Brain pericyte (primary cell): Measurements from ENCODE around the gene NFATC2.
"Not testable (repeated sequence)": the region's sequence is repeated elsewhere in the genome, so short reads cannot be mapped to it uniquely, and the experiment has no call there.

Experiments used
- DNase-seq: peaks from one replicate; pipeline ENCODE4 v3.0.0-alpha.2; 2012; ENCODE audit warnings: low read depth, low spot score

The NFATC2 gene

DNA sequence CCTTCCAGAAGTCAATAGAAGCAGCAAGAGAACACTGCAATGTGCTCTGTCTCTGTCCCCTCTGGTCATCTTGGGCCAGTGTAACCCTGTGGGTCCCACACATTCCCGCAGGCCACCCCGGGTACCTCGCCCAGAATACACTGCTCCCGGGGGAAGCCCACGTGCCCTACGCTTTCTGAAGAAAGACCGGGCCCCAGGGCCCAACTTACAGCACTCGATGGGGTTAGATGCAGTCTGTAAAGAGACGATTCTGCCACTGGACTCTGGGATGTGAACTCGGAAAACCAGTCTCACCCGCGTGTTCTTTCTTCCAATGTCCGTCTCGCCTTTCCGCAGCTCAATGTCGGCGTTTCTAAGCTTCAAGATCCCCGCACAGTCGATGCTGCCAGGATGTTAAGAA is 68.7 kb downstream of the NFATC2 start:
- DNase-seq, result no peak

DNA sequence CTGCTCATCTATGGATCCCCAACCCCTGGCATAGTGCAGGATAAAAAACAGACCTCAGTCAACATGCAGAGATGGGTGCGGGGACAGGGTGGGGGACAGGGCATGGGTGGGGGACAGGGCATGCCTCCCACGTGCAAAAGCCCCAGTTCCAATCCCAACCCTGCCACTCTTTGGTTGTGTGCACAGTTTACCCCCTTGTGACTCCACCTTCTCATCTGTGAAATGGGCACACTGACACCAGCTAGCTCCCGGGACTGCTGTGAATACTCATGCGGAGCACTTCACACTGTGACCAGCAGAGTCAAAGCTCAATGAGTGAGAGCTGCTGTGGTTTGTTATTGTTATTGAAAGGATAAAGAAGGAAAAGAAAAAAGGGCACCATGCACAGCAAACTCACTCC is 69.3 kb downstream of the NFATC2 start:
- no peak for DNase-seq

- no peak for DNase-seq
Measured at GRCh38 chr20:51470907-51471411, 71.6 kb downstream of the NFATC2 start.

GRCh38 chr20:51470499-51470820 is 72.1 kb downstream of the NFATC2 start:
- no peak for DNase-seq

- no peak for DNase-seq
Measured at GRCh38 chr20:51469578-51470498, 72.7 kb downstream of the NFATC2 start.

- DNase-seq, result no peak
Measured at GRCh38 chr20:51469046-51469445, 73.5 kb downstream of the NFATC2 start.

GRCh38 chr20:51468636-51469035 is 73.9 kb downstream of the NFATC2 start:
- DNase-seq, result no peak

DNA sequence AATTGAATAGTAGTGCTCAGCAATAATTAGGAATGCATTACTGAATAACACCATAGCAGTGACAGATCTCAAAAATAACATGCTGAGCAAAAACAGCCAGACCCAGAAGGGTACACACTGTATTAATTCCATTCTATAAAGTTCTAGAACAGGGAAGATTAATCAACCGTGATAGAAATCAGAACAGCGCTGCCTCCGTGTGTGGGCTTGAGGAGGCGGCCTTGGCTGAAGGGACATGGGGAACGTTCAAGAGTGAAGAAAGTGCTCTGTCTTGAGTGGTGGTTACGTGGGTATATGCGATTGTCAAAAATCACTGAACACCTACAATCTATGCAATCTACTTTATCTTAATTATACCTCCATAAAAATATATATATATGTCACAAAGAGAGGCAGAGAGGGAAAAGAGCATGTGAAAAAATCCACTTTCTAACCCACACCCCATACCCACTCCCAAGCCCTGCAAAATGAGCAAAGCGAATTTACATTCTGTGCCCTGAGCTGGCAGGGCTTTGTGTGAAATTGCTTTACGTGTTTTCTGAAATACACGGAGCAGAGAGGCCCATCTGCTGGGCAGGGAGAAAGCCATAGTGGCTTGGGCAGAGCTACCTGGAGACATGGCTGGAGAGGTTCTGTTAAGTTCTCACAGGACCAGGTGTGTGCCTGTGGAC is 74.4 kb downstream of the NFATC2 start:
- DNase-seq, result no peak

- no peak for DNase-seq
Measured at GRCh38 chr20:51463998-51464397, 78.5 kb downstream of the NFATC2 start.

DNA sequence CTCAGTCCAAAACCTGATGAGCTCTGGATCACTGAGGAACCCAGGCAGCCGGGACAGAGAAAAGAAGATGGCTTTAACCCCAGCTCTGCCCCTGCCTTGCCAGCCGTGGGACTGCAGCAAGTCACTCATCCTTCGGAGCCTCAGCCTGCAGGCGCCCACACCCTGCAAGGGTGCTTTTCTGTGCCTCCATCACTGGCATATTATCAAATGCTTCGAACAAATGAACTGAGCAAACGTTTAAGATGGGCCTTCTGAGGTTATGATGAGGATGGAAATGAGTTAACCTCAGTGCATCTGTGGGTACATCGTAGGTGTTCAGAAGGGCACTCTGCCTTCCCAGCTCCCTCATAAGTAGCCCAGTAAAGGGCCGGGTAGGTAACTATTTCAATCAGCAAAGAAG is 79.0 kb downstream of the NFATC2 start:
- DNase-seq, result no peak

DNA sequence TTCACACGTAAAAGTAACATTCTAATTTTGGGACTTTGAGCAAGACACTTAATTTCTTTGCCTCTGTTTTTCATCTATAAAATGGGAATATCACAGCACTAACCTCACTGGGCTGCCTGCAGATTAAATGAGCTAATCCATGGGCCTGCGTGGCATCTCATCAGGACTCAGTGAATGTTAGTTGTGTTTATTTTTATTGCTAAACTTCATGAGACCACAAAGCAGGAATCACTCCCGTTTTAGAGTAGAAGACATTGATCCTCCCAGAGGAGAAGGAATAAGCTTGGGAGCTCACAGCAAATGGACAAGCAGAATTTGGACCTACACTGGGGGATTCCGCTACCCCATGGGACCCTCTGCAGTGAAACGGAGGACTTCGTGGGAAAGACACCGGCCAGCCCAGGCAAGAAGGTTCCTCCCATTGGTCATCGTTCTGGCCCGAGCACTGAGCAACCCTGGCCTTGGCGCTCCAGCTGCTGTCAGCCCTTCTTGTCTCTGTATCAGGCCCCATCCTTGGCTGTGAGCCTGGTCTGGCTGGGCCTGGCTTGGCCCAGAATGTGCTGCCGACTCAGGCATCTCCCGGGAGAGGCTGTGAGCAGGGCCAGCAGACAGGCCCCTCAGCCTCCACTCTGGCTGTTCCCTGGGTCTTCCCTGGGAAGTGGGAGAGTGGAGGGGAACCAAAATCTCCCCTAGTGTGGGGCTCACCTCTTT is 79.8 kb downstream of the NFATC2 start:
- DNase-seq, result no peak

DNA sequence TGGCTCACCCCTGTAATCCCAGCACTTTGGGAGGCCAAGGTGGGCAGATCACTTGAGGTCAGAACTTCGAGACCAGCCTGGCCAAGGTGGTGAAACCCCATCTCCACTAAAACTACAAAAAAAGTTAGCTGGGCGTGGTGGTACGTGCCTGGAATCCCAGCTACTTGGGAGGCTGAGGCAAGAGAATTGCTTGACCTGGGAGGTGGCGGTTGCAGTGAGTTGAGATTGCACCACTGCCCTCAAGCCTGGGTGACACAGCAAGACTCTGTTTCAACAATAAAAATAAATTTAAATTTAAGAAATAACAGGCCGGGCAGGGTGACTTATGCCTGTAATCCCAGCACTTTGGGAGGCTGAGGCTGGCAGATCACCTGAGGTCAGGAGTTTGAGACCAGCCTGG is 80.7 kb downstream of the NFATC2 start:
- not testable (repeated sequence) for DNase-seq

DNA sequence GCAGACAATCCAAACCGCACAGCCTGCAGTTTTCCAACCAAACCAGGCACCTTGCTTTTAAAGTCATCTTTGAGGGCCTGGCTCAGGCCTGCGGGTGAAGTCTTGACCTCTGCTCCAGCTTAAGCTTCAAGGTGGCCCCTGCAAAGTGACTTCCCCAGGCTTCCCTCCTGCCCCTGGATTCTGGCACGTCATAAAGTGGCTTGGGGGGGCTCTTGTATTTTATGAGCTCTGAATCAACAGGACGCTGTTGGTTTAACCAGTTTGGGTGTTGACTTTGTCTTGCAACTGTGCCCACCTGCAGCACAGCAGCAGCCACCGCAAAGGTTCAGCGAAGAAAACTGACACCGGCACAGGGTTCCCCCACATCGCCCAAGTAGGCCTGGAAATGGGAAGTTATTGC is 81.2 kb downstream of the NFATC2 start:
- DNase-seq, result no peak

DNA sequence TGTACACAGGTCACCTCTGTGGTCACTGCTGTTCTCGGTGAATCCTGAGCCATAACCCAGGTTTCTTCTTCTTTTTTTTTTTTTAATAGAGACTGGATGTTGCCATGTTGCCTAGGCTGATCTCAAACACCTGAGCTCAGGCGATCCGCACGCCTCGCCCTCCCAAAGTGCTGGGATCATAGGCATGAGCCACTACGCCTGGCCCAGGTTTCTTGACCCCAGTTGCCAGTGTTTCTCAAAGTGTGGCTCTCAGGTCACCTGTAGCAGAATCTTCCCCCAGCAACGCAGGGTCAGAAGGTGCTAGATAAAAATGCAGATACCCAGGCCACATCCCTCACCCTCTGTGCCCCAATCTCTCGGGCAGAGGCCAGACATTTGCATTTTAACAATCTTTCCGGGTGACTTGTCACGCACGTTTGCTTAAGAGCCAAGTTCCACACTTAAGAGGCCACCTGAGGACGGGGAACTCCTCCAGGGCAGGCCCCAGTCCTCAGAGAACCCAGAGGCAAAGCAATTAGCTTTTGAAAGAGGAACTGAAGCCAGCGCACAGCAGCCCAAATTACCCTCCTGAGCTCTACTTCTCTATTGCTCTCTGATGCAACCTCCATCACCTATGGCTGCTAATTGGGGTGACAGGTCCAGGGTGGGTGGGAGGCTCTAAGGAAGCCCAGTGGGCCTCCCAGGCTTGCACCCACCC is 81.8 kb downstream of the NFATC2 start:
- DNase-seq, result no peak

DNA sequence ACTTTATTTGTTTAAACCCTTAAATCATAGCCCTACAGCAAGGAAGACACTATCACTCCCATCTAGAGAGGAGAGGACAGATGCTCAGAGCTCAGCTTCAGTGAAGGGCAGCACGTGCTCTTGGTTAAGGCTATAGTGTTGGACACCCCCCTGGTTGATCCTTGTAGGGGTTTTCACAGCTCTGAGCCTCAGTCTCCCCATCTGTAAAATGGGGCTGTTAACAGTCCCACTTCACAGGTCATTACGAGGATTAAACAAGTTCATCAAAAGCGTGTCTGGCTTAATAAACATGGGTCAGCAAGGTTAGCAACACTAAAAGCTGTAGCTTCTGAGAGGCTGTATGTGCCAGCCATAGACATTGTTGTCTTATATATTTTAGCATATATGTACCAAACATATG is 82.4 kb downstream of the NFATC2 start:
- DNase-seq, result no peak

DNA sequence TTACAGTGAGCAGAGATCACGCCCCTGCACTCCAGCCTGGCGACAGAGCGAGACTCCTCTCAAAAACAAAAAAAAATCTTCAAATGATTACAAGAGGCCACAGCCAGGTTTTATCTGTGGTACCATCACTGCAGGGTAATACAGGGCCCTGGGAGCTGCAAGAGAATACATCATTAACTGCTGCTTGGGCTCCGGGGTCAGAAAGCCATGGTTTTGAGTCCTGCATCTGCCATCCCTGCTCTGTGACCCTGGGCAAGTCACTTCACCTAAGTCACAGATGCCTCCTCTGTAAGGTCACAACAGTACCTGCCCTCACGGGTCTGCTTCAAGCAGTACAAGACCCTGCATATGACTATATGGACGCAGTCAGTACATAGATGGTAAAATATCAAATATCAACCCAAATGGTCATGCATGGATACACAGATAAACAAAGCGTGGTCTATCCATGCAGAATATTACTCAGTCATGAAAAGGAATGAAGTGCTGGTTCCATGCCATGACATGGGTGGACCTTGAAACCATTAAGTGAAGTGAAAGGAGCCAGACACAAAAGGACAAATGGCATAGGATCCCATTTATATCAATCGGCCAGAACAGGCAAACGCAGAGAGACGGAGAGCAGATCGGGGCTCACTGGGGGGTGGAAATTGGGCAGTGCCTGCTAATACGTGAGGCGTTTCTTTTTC is 83.6 kb downstream of the NFATC2 start:
- DNase-seq, result no peak

GRCh38 chr20:51457533-51457932 is 85.0 kb downstream of the NFATC2 start:
- no peak for DNase-seq

DNA sequence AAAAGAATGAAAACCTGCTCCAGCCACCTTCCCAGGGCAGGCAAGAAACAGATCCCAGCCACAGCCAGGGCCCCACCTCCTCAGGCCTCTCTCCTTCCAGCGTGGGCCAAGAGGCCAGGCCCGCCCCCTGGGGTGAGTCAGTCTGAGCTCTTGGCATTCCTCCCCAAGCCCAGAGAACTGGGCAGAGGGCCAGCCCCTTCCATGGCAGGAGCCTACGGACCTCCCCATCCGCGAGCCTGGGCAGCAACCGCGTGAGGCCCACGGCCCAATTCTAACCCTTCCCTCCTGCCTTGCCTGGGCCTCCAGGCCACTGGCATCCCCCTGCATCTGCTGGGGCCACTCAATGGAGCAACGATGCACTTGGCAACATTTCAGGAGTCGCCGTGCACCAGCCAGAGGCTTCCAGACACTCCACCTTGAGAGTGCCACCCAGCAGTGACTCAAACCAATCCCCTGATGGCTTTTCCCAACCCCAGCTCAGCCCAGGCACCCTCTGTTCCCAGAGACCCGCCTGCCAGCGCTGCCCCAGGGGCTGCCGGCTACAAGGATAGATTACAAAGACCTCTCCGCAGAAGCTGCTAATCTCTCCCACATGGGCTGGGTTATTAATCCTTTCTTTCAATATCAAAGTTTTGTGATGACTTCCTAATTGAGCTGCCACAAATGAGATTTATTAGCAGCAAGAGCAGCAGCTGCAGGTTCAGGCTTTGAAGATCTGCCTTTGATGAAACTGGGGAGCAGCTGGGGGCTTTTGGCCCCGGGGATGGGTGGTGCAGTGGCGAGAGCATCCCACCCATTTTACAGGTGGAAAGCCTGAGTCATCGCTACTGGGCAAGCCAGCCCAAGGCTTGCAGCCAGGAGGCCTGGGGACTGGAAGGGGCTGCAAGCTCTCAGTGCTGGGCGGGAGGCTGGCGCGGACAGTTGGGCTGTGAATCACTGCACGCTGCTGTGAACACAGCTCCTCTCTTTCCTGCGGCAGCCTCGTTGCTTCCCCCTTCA is 85.7 kb downstream of the NFATC2 start:
- peak; percentile 86 for DNase-seq

DNA sequence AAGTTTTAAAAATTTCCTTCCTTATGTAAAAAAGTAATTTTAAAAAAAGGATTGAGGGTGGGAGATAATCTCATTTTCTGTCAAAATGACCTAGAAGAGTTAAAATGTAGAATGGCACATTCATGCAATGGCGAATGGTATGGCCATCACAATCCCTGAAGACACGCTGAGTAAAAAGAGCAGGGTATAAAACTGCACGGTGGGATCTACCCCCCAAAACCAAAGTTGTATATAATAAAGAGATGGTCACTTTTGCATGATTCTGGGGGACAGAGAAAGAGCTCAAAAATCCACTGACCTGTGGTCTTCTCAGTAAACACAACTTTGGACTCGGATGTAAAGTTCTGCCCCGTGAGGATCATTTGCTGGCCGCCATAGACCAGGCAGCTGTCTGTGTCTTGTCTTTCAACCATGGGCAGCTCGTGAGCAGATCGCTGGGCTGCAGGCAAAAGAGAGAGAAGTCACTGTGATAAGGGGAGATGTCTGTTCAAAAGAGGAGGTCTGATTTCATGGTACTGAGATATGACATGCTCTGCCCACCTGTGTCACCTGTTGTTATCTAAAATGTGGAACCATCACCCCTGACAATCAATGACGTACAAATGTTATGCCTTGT is 88.2 kb downstream of the NFATC2 start:
- no peak for DNase-seq
